DND-41 (cell line): ENCODE data around the gene ASCL3.

Source experiments
- ATAC-seq: fragments of 200-7000 bp; cut with Tn5 transposase; 3 replicates; pipeline ENCODE4 v1.9.1; 2021; ENCODE audit warnings: low read depth; ENCODE audit not compliant: insufficient read depth
- DNase-seq: peaks from one replicate; pipeline ENCODE4 v3.0.0-alpha.2; 2020
- H2AFZ ChIP-seq: 2 replicates; pipeline ENCODE4 v1.6.0; 2012; ENCODE audit warnings: low read depth, low read length
- H3K27ac ChIP-seq: 2 replicates; pipeline ENCODE4 v1.5.1; 2012; ENCODE audit warnings: low read length, inconsistent platforms
- H3K27me3 ChIP-seq: fragments of 200-600 bp; sonication (generic); 2 replicates; pipeline ENCODE4 v1.6.0; 2012; ENCODE audit warnings: low read length, mild to moderate bottlenecking, inconsistent platforms; ENCODE audit not compliant: insufficient read depth, poor library complexity
- H3K36me3 ChIP-seq: 2 replicates; pipeline ENCODE4 v1.5.1; 2012; ENCODE audit warnings: low read length, inconsistent platforms; ENCODE audit not compliant: insufficient read depth
- H3K4me1 ChIP-seq: 2 replicates; pipeline ENCODE4 v1.5.1; 2012; ENCODE audit warnings: mild to moderate bottlenecking, low read length; ENCODE audit not compliant: insufficient read depth
- H3K4me2 ChIP-seq: 2 replicates; pipeline ENCODE4 v1.6.0; 2012; ENCODE audit warnings: mild to moderate bottlenecking, moderate library complexity, low read length, inconsistent platforms; ENCODE audit not compliant: insufficient read depth
- H3K4me3 ChIP-seq, 2 experiments: fragments of 200-600 bp in 1 of 2; shearing (Covaris generic) in 1 of 2; 2 replicates each; pipeline ENCODE4 v1.5.1; 2012 to 2016; ENCODE audit warnings: inconsistent platforms in 2 of 2, low read length in 2 of 2, mild to moderate bottlenecking in 2 of 2, low read depth in 1 of 2, moderate library complexity in 1 of 2
- H3K79me2 ChIP-seq: 2 replicates; pipeline ENCODE4 v1.6.0; 2012; ENCODE audit warnings: low read length, inconsistent platforms; ENCODE audit not compliant: insufficient read depth
- H3K9ac ChIP-seq: 2 replicates; pipeline ENCODE4 v1.6.0; 2012; ENCODE audit warnings: low read depth, mild to moderate bottlenecking, inconsistent platforms, low read length, moderate library complexity
- H3K9me3 ChIP-seq: 2 replicates; pipeline ENCODE4 v1.5.1; 2012; ENCODE audit warnings: low read length, moderate library complexity, mild to moderate bottlenecking, inconsistent platforms; ENCODE audit not compliant: insufficient read depth, severe bottlenecking
- H4K20me1 ChIP-seq: 2 replicates; pipeline ENCODE4 v1.6.0; 2012; ENCODE audit warnings: low read length; ENCODE audit not compliant: insufficient read depth
- CTCF ChIP-seq: IDR thresholded peaks from 2 replicates; pipeline ENCODE4 v1.5.1; 2012; ENCODE audit warnings: borderline replicate concordance, low read length, moderate library complexity, mild to moderate bottlenecking; ENCODE audit not compliant: poor library complexity, severe bottlenecking; ENCODE audit errors: extremely low read depth
- EZH2 ChIP-seq: IDR thresholded peaks from 3 replicates; pipeline ENCODE4 v1.6.1; 2012; ENCODE audit warnings: borderline replicate concordance, low read depth, mild to moderate bottlenecking, moderate library complexity, low read length, inconsistent platforms; ENCODE audit not compliant: severe bottlenecking

ASCL3 gene

GRCh38 chr11:8942518-8943066, at the start of gene ASCL3:
Gene ASCL3 (minus strand): TSS chr11:8943016. CDS start chr11:8938161, 4,855 bp downstream.
- Histone ChIP-seq H3K4me2 (no peak within 1 kb of the TSS), H4K20me1 (no peaks in the 10 kb centered on the region), H3K4me3 (no peak within 1 kb of the TSS), H2AFZ (no peak within 1 kb of the TSS), H3K27me3 (no peaks in the 10 kb centered on the region), H3K79me2 (no peaks in the 10 kb centered on the region), H3K9me3 (no peaks in the 10 kb centered on the region), H3K27ac (no peak within 1 kb of the TSS), H3K4me1 (peaks cover 9% of the 10 kb centered on the region), H3K36me3 (peaks cover 4% of the 10 kb centered on the region; the same call in 1 of the 2 replicates), H3K9ac (no peak within 1 kb of the TSS)
- ATAC-seq (no peak), DNase-seq (no peak)
- no peak for TF ChIP-seq CTCF
- TF ChIP-seq EZH2: no peak

- Histone ChIP-seq H3K4me3 (no peak overlapping the region), H4K20me1 (no peaks in the 10 kb centered on the region), H3K36me3 (no peaks in the 10 kb centered on the region), H3K79me2 (no peaks in the 10 kb centered on the region), H3K4me1 (no peaks in the 10 kb centered on the region), H3K4me2 (no peak overlapping the region), H3K9me3 (no peaks in the 10 kb centered on the region), H3K27ac (no peak overlapping the region), H3K27me3 (peaks cover 14% of the 10 kb centered on the region), H2AFZ (no peak overlapping the region), H3K9ac (no peak overlapping the region)
- ATAC-seq (no peak), DNase-seq (no peak)
- TF ChIP-seq CTCF: no peak
- TF ChIP-seq EZH2: no peak
Observed at GRCh38 chr11:8989453-8989852, 46.6 kb upstream of the ASCL3 start.

DNA sequence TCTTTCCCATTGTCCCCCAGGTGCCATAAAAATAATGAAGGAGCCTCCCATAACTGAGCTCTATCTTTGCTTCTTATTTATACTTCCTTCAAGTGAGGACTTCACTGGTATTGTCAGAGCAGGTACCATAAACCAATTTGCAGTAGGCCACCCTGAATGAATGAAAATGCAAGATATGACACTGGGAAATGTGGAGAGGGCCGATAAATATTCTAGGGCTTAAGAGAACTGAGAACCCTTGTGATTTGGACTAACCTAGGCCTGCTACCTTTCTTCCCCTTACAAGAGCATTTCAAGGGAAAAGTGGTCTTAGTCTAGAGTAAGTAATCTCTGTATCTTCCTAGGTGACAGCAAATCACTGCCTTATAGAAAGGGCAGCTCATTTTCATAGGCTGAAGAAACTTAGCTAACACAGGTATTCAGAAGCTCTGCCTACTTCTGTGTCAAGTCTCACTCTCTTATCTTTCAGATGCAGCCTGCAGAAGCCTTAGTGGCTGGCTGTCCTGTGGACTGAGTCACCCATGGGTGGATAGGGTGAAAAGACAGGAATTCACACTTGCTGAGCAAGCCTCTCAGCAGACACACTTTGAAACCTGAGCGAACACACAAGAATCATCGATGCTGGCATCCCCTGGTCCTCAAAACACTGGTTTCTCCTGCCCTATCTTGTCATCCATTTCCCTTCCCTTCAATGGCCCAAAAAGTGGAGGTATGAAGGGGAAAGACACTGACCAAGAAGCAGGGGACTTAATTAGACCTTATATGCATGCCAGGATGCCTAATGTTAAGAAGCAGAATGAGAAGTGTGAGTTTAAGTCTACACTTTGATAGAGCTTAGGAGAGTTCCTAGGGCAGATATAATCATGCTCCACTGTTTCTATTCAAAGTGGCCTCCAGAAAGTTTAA, 45.8 kb upstream of the ASCL3 start:
- peaks cover 8% of the 10 kb centered on the region for H3K27me3 ChIP-seq
- H3K4me2 ChIP-seq: no peak overlapping the region
- no peaks in the 10 kb centered on the region for H3K79me2 ChIP-seq
- no peak overlapping the region for H3K27ac ChIP-seq
- DNase-seq (no peak), ATAC-seq (no peak)
- no peaks in the 10 kb centered on the region for H3K9me3 ChIP-seq
- no peaks in the 10 kb centered on the region for H4K20me1 ChIP-seq
- no peaks in the 10 kb centered on the region for H3K4me1 ChIP-seq
- H3K9ac ChIP-seq: no peak overlapping the region
- no peak overlapping the region for H2AFZ ChIP-seq
- no peaks in the 10 kb centered on the region for H3K36me3 ChIP-seq
- no peak overlapping the region for H3K4me3 ChIP-seq
- TF ChIP-seq EZH2 (no peak), CTCF (no peak)
